Hepatocyte (in vitro differentiated cells): ENCODE results near the gene PTPRR. TPM values are rescaled to one million over a fixed set of nuclear protein-coding genes. Genes with fewer than 3 reads are reported as not detected.

Source experiments
- DNase-seq: peaks from one replicate; pipeline ENCODE4 v3.0.0-alpha.2; 2016; ENCODE audit warnings: low spot score
- H2AFZ ChIP-seq: fragments of 200-600 bp; sonication (generic); 2 replicates; pipeline ENCODE4 v1.6.0; 2016; ENCODE audit warnings: antibody characterized with exemption, mild to moderate bottlenecking
- H3K27ac ChIP-seq: fragments of 200-600 bp; sonication (generic); 2 replicates; pipeline ENCODE4 v1.5.1; 2016; ENCODE audit warnings: mild to moderate bottlenecking
- H3K27me3 ChIP-seq: fragments of 200-600 bp; sonication (generic); 2 replicates; pipeline ENCODE4 v1.6.1; 2016
- H3K36me3 ChIP-seq: fragments of 200-600 bp; sonication (generic); replicated peaks from 2 replicates; pipeline ENCODE4 v1.5.1; 2016; ENCODE audit warnings: low read depth; ENCODE audit not compliant: insufficient read depth
- H3K4me1 ChIP-seq: fragments of 200-600 bp; sonication (generic); 2 replicates; pipeline ENCODE4 v1.5.1; 2016; ENCODE audit warnings: mild to moderate bottlenecking, moderate library complexity; ENCODE audit not compliant: insufficient read depth
- H3K4me2 ChIP-seq: fragments of 200-600 bp; sonication (generic); 2 replicates; pipeline ENCODE4 v1.6.0; 2016
- H3K4me3 ChIP-seq: fragments of 200-600 bp; sonication (generic); 2 replicates; pipeline ENCODE4 v1.5.1; 2016; ENCODE audit warnings: mild to moderate bottlenecking
- H3K79me2 ChIP-seq: fragments of 200-600 bp; sonication (generic); 2 replicates; pipeline ENCODE4 v1.6.0; 2017; ENCODE audit warnings: mild to moderate bottlenecking
- H3K9me2 ChIP-seq: fragments of 200-600 bp; sonication (generic); replicated peaks from 2 replicates; pipeline ENCODE4 v1.6.0; 2017; ENCODE audit warnings: mild to moderate bottlenecking; ENCODE audit not compliant: insufficient read depth
- H3K9me3 ChIP-seq: fragments of 200-600 bp; sonication (generic); 2 replicates; pipeline ENCODE4 v1.5.1; 2016; ENCODE audit warnings: low read depth, mild to moderate bottlenecking
- H4K20me1 ChIP-seq: fragments of 200-600 bp; sonication (generic); 2 replicates; pipeline ENCODE4 v1.6.0; 2016; ENCODE audit warnings: mild to moderate bottlenecking; ENCODE audit not compliant: insufficient read depth, poor library complexity, severe bottlenecking
- EZH2 ChIP-seq: fragments of 200-600 bp; sonication (generic); IDR thresholded peaks from 2 replicates; pipeline ENCODE4 v1.6.1; 2016; ENCODE audit warnings: antibody characterized with exemption, mild to moderate bottlenecking, borderline replicate concordance
- EZH2phosphoT487 ChIP-seq: fragments of 200-600 bp; sonication (generic); IDR thresholded peaks from one replicate; pipeline ENCODE4 v1.6.1; 2018; ENCODE audit warnings: antibody characterized with exemption, mild to moderate bottlenecking, low read depth, moderate library complexity; ENCODE audit not compliant: unreplicated experiment, severe bottlenecking
- WGBS: methylation state at CpG from one replicate; pipeline ENCODE4 v1.1.6; 2016; ENCODE audit warnings: low lambda C conversion rate; ENCODE audit errors: missing lambda C conversion rate; 5-methylcytosine and 5-hydroxymethylcytosine counted together
- polyA plus RNA-seq: library from polyadenylated mRNA; unstranded; fragments of >200 nt; fragmentation: Nextera tagmentation; extraction: Ambion mirVana; gene quantifications from 2 replicates; pipeline ENCODE4 v1.2.1, GENCODE V29; 2016
- total RNA-seq: library from RNA; depleted of rRNA; stranded (reverse); fragments of >200 nt; gene quantifications from 2 replicates; pipeline ENCODE4 v1.2.3, GENCODE V29; 2014
- TF ChIP-seq, protein P1 (sequence below): fragments of 200-600 bp; sonication (generic); IDR thresholded peaks from 2 replicates; pipeline ENCODE4 v1.5.1; 2016; ENCODE audit warnings: antibody characterized with exemption, mild to moderate bottlenecking; ENCODE audit not compliant: poor library complexity

The PTPRR gene
- total and polyA plus RNA-seq, 2 experiments from 2014 or later: 1.9 to 4.8 TPM

DNA sequence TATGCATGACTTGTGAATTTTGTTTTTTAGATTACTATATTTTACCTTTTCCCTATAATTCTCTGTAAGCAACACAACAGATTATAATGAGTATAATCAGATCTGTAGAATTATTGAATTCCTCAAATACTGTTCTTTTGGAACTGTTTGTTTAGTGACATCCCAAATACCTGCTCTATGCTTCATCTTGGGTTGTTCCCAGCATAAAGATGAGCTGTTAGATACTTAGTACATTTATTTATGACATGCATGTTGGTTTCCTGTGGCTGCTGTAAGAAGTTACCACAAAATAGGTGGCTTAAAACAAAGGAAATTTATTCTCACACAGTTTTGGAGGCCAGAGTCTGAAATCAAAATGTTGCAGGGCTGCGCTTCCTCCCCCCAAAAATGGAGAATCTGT is 78.4 kb downstream of the PTPRR start:
- Histone ChIP-seq H4K20me1 (no peaks in the 10 kb centered on the region), H3K4me1 (no peaks in the 10 kb centered on the region), H3K36me3 (no peaks in the 10 kb centered on the region), H3K27me3 (no peaks in the 10 kb centered on the region), H3K9me3 (no peaks in the 10 kb centered on the region), H3K4me2 (no peak overlapping the region), H3K9me2 (no peaks in the 10 kb centered on the region), H3K27ac (no peak overlapping the region), H2AFZ (no peak overlapping the region), H3K4me3 (no peak overlapping the region), H3K79me2 (no peaks in the 10 kb centered on the region)
- WGBS: 100% methylated on average over 1 of the region's 1 CpG
- TF ChIP-seq EZH2: no peak
- no peak for TF ChIP-seq EZH2phosphoT487
- TF ChIP-seq, protein P1, sequence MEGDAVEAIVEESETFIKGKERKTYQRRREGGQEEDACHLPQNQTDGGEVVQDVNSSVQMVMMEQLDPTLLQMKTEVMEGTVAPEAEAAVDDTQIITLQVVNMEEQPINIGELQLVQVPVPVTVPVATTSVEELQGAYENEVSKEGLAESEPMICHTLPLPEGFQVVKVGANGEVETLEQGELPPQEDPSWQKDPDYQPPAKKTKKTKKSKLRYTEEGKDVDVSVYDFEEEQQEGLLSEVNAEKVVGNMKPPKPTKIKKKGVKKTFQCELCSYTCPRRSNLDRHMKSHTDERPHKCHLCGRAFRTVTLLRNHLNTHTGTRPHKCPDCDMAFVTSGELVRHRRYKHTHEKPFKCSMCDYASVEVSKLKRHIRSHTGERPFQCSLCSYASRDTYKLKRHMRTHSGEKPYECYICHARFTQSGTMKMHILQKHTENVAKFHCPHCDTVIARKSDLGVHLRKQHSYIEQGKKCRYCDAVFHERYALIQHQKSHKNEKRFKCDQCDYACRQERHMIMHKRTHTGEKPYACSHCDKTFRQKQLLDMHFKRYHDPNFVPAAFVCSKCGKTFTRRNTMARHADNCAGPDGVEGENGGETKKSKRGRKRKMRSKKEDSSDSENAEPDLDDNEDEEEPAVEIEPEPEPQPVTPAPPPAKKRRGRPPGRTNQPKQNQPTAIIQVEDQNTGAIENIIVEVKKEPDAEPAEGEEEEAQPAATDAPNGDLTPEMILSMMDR: no peak
- no peak for DNase-seq

DNA sequence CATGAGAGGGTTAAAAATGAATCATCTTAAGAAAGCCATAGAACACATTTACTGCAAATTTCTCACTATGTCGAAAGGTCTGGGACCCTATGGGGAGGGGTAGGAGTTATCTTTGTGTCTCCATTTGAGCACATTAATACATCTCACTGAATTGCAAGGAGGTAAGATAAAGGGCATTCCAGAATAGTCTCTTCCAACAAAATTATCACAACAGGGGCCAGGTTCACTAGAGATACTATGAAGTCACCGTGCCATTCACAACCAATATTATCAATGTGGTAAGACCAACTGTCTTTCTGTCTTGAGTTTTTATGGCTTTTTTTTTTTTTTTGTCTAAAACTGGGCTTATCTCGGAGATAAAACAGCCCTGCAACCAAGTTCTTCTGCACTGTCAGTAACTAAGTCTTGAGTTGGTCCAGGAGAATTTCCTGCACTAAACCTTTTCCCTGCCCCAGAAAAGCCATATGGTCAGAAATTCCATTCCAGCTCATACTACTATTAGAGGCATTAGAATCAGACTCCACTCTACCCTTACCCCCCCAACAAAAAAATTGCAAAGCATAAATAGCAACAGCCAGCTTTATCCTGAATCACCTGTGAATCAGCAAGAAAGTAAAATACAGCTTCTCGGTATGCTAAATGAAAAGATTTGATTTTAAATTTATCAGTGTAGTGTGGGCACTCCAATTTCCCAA is 79.7 kb downstream of the PTPRR start:
- no peak overlapping the region for H2AFZ ChIP-seq
- no peaks in the 10 kb centered on the region for H3K9me3 ChIP-seq
- H3K27ac ChIP-seq: no peak overlapping the region
- H3K4me2 ChIP-seq: no peak overlapping the region
- 43% methylated on average over 4 of the region's 4 CpGs for WGBS
- TF ChIP-seq, protein P1: no peak
- TF ChIP-seq EZH2phosphoT487 (no peak), EZH2 (no peak)
- no peaks in the 10 kb centered on the region for H3K79me2 ChIP-seq
- peak; percentile 10 for DNase-seq
- H3K36me3 ChIP-seq: no peaks in the 10 kb centered on the region
- no peaks in the 10 kb centered on the region for H3K27me3 ChIP-seq
- no peaks in the 10 kb centered on the region for H3K4me1 ChIP-seq
- H3K4me3 ChIP-seq: no peak overlapping the region
- H3K9me2 ChIP-seq: no peaks in the 10 kb centered on the region
- H4K20me1 ChIP-seq: no peaks in the 10 kb centered on the region

DNA sequence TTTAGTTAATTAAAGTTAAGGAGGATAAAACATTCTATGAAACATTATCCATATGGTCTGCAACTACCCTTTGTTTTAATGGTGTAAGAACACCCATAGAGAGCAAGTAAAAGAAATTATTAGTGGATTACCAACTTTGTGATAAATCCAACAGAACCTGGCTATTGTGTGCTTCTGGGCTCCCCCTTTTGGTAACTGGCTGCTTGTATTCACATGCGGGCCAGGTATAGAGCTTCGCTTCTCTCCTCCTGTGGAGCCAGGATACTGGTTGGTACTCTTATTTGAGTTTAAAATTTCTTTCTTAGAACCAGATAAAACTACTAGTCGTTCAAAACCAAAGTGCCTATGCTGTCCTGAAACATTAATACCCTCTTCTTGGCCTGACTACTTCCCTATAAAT is 81.0 kb downstream of the PTPRR start:
- no peak overlapping the region for H3K4me3 ChIP-seq
- H3K27me3 ChIP-seq: no peaks in the 10 kb centered on the region
- 78% methylated on average over 3 of the region's 3 CpGs for WGBS

More for the DNA sequence above, 81.0 kb downstream of the PTPRR start:
- H3K79me2 ChIP-seq: no peaks in the 10 kb centered on the region
- no peak overlapping the region for H3K27ac ChIP-seq
- no peaks in the 10 kb centered on the region for H3K36me3 ChIP-seq
- H4K20me1 ChIP-seq: no peaks in the 10 kb centered on the region
- no peak overlapping the region for H3K4me2 ChIP-seq
- H2AFZ ChIP-seq: no peak overlapping the region
- no peaks in the 10 kb centered on the region for H3K9me3 ChIP-seq
- H3K9me2 ChIP-seq: no peaks in the 10 kb centered on the region
- no peaks in the 10 kb centered on the region for H3K4me1 ChIP-seq
- DNase-seq: no peak
- TF ChIP-seq, protein P1: no peak
- TF ChIP-seq EZH2phosphoT487 (no peak), EZH2 (no peak)
